Measurements from ENCODE around the gene AHNAK2.
"Not testable (repeated sequence)": the region's sequence is repeated elsewhere in the genome, so short reads cannot be mapped to it uniquely, and the experiment has no call there.

AHNAK2 gene

GRCh38 chr14:104977681-104978653 lies at the start of gene AHNAK2:
Gene AHNAK2 (minus strand): TSS chr14:104978374. CDS start chr14:104978237, 137 bp downstream.
- no peak for DNase-seq (ENCODE audit: low read depth, low spot score)

DNA sequence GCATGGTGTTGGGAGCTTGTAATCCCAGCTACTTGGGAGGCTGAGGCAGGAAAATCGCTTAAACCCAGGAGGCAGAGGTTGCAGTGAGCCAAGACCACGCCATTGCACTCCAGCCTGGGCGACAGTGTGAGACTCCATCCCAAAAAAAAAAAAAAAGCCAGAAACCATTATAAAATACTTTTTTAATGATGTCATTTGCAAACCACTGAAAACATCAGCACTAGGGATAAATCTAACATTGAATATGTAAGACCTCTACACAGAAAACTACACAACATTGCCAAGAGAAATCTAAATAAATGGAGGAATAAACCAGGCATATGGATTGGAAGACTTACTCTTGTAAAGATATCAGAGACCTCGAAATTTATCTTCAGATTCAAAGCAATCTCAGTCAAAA lies 49.5 kb upstream of the AHNAK2 start:
- DNase-seq (ENCODE audit: low read depth, low spot score): not testable (repeated sequence)

GRCh38 chr14:105026802-105027563 lies 48.8 kb upstream of the AHNAK2 start:
- DNase-seq (ENCODE audit: low read depth, low spot score): no peak

DNA sequence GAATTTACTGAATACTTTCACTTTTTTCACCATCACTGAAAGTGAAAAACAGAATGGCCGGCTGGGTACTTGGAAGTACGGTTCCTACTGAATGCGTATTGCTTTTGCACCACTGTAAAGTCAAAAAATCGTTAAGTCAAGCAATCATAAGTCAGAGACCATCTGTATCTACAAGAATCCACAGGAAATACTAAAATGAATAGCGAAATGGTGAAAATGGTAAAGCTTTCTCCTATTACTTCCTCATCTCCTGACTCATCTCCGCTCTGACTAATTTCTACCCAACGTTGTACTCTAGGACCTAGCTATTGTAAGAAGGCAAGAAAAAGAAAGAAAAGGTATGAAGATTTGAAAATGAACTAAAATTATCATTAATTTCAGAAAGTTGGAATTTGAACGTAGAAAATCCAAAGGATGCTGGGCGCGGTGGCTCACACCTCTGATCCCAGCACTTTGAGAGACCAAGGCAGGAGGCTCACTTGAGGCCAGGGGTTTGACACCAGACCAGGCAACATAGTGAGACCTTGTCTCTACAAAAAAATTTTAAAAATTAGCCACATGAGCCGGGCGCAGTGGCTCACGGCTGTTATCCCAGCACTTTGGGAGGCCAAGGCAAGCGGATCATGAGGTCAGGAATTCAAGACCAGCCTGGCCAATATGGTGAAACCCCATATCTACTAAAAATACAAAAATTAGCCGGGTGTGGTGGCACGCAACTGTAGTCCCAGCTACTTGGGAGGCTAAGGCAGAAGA lies 48.0 kb upstream of the AHNAK2 start:
- no peak for DNase-seq (ENCODE audit: low read depth, low spot score)

- DNase-seq (ENCODE audit: low read depth, low spot score): no peak
Measured at GRCh38 chr14:105025429-105025828, 47.3 kb upstream of the AHNAK2 start.

- no peak for DNase-seq (ENCODE audit: low read depth, low spot score)
Measured at GRCh38 chr14:105023791-105024480, 45.8 kb upstream of the AHNAK2 start.

DNA sequence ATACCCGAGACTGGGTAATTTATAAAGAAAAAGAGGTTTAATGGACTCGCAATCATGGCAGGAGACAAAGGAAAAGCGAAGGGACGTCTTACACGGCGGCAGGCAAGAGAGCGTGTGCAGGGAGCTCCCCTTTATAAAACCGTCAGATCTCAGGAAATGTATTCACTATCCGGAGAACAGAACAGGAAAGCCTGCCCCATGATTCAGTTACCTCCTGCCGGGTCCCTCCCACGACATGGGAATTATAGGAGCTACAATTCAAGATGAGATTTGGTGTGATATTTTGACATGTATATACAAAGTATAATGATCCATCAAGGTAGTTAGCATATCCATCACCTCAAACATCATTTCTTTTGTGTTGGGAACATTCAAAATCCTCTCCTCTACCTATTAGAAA lies 45.0 kb upstream of the AHNAK2 start:
- DNase-seq (ENCODE audit: low read depth, low spot score): no peak

DNA sequence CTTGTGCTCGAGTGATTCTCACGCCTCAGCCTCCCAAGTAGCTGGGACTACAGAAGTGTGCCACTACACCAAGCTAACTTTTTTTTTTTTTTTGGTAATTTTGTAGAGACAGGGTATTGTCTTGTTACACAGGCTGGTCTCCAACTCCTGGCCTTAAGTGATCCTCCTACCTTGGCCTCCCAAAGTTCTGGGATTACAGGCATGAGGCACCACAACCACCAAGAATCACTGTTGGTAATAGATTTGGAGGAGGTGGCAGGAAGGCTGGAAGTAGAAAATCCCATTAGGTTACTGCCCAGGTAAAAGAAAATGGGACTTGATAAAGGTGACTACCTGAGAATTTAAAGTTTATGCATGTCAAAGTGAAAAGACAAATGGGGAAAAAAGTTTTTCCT lies 44.1 kb upstream of the AHNAK2 start:
- no peak for DNase-seq (ENCODE audit: low read depth, low spot score)

DNA sequence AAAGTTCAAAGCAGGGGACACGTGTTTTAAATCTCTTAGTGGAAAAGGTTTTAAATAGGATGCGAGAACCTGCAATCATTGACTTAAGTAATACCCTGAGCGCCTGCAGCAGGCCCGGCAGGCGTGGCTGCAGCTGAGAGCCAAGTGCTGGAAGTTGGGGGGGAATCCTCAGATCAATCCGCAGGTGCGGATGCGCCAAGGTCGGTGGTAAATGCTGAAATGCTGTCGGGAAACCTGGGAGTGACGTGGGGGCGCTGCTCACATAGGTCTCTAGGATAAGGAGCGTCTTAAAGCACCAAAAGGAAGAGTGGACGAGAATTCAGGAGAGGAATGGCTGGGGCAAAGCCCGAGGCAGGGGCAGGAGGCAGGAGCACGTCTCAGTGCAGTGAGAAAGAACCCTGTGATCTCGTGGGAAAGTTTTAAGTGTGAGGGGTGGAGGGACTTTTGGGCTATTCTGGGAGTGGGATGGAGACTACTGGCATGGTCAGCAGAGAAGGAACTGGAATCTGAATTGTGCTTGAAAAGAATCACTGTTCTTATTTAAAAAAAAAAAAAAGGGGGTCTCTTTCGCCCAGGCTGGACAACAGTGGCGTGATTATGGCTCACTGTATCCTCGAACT lies 43.6 kb upstream of the AHNAK2 start:
- no peak for DNase-seq (ENCODE audit: low read depth, low spot score)

- DNase-seq (ENCODE audit: low read depth, low spot score): peak; percentile 97
Measured at GRCh38 chr14:105020815-105021655, 42.9 kb upstream of the AHNAK2 start, which contains the start of gene CDCA4. Gene CDCA4 (minus strand): TSS chr14:105021083. CDS start chr14:105011929, 9,154 bp downstream.

- peak; percentile 32 for DNase-seq (ENCODE audit: low read depth, low spot score)
Measured at GRCh38 chr14:105019861-105020814, 42.0 kb upstream of the AHNAK2 start.

- no peak for DNase-seq (ENCODE audit: low read depth, low spot score)
Measured at GRCh38 chr14:105018414-105018813, 40.2 kb upstream of the AHNAK2 start.

- no peak for DNase-seq (ENCODE audit: low read depth, low spot score)
Measured at GRCh38 chr14:105015905-105016304, 37.7 kb upstream of the AHNAK2 start.

DNA sequence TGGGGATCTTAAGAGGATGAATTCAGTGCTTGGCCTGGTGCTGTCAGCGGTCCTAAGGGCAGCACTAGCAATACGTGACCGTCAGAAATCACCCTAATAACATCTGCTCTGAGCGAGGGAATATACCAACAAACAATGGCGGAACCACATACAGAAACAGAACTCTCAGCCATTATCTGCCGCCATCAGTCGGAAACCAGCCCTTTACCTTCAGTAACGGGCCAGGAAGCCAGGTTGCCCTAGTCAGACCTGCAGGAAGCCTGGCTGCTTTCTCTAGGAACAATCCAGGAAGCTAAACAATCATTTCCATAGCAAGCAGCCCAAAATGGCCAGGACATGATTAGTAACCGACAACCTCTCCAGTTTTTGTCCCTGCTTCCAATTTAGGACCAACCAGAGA lies 37.1 kb upstream of the AHNAK2 start:
- DNase-seq (ENCODE audit: low read depth, low spot score): no peak

DNA sequence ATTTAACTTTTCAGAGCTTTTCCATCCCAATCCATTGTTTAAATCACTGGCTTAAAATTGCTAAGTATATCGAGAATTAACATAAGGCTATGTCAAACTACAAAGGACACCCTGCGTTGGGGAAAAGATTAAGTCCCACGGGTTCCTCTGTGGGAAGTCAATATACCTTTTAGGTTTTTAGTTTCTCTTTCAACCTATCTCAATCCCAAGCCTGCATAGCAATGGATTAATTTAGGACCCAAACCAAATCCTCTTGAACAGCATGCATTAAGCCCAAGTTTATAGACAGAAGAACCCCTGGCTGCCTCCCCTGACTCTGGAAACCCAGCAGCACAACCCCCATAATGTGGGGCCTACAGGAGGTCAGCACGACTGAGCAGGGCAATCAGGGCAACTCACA lies 36.5 kb upstream of the AHNAK2 start:
- DNase-seq (ENCODE audit: low read depth, low spot score): no peak

DNA sequence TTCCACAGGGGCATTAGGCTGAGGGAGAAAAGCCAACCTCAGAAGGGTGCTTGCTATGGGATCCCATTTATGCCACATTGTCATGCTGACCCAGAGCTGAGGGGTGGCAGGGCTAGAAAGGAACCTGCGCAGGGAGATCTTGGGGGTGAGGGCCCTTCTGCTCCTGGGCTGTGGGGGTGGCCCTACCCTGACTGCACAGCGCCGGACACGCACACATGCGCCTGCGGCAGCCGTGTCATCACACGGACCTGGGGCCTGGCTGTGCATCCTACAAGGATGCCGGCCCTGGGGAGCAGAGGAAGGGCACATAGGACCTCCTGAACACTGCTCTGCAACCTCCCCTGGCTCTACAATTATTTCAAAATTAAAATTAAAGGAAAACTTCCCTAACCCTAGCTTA lies 35.9 kb upstream of the AHNAK2 start:
- no peak for DNase-seq (ENCODE audit: low read depth, low spot score)

DNA sequence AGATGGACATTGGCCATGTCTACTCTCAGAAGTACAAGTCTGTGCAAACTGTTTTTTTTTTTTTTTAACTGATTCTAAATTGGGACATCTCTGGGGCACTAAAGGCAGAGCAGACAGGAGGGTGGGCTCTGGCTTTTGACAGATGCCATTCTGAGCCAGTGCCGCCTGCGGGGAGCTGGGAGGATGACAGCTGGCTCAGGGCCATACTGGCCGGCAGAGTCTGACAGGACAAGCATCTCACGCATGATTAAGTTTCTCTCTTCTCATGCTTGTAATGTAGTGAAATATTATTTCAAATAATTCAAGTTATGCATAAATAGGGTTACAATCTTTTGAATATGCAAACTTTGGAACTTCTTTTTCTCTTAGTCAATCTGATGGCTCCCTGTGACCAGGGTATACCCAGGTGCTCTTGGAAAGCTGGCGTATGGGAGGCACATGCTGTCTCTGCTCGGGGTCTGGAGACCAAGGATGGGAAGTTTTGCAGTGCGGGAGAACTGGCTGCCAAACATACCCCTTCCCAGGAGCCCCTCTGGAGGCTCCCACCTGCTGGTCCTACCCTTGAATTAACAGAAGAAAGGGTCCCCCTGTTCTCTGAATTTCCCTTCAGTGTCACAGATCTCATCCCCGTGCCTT lies 35.1 kb upstream of the AHNAK2 start:
- no peak for DNase-seq (ENCODE audit: low read depth, low spot score)
